H9 (cell line): ENCODE measurements around the gene C8G. TPM values are rescaled to one million over a fixed set of nuclear protein-coding genes. Genes with fewer than 3 reads are reported as not detected.

Source experiments
- DNase-seq: peaks from one replicate; pipeline ENCODE4 v3.0.0-alpha.2; 2017
- H2AFZ ChIP-seq: one replicate; pipeline ENCODE4 v1.6.1; 2013; ENCODE audit warnings: mild to moderate bottlenecking, low read length, control low read depth, moderate library complexity
- H2AK5ac ChIP-seq: 2 replicates; pipeline ENCODE4 v1.6.1; 2013; ENCODE audit warnings: low read length, control low read depth, mixed read lengths; ENCODE audit not compliant: insufficient read length
- H2BK120ac ChIP-seq: one replicate; pipeline ENCODE4 v1.6.1; 2013; ENCODE audit warnings: low read depth, mild to moderate bottlenecking, low read length, control low read depth, inconsistent platforms; ENCODE audit not compliant: poor library complexity, severe bottlenecking
- H2BK12ac ChIP-seq: 2 replicates; pipeline ENCODE4 v1.6.1; 2013; ENCODE audit warnings: low read length, control low read depth, mixed read lengths, low read depth; ENCODE audit not compliant: insufficient read length
- H2BK15ac ChIP-seq: 2 replicates; pipeline ENCODE4 v1.6.1; 2013; ENCODE audit warnings: low read depth, low read length, control low read depth
- H2BK20ac ChIP-seq: one replicate; pipeline ENCODE4 v1.6.1; 2013; ENCODE audit warnings: low read depth, mild to moderate bottlenecking, low read length, control low read depth, inconsistent platforms; ENCODE audit not compliant: poor library complexity, severe bottlenecking
- H2BK5ac ChIP-seq: 2 replicates; pipeline ENCODE4 v1.6.1; 2013; ENCODE audit warnings: low read length, control low read depth, mixed read lengths; ENCODE audit not compliant: insufficient read length
- H3K14ac ChIP-seq: 2 replicates; pipeline ENCODE4 v1.6.1; 2013; ENCODE audit warnings: low read length, control low read depth; ENCODE audit not compliant: insufficient read depth
- H3K18ac ChIP-seq: 2 replicates; pipeline ENCODE4 v1.6.1; 2013; ENCODE audit warnings: low read depth, mild to moderate bottlenecking, mixed read lengths, low read length, control low read depth; ENCODE audit not compliant: insufficient read length
- H3K23ac ChIP-seq: 2 replicates; pipeline ENCODE4 v1.6.1; 2013; ENCODE audit warnings: low read length, control low read depth, mixed read lengths, low read depth; ENCODE audit not compliant: insufficient read length
- H3K23me2 ChIP-seq: 2 replicates; pipeline ENCODE4 v1.6.1; 2013; ENCODE audit warnings: low read depth, mild to moderate bottlenecking, mixed read lengths, low read length, control low read depth; ENCODE audit not compliant: insufficient read length, poor library complexity, severe bottlenecking
- H3K27ac ChIP-seq: 2 replicates; pipeline ENCODE4 v1.5.1; 2013; ENCODE audit warnings: low read length, control low read depth, mixed read lengths, low read depth; ENCODE audit not compliant: insufficient read length
- H3K27me3 ChIP-seq: 2 replicates; pipeline ENCODE4 v1.6.1; 2013; ENCODE audit warnings: low read length, control low read depth, inconsistent platforms; ENCODE audit not compliant: insufficient read depth
- H3K4ac ChIP-seq: 2 replicates; pipeline ENCODE4 v1.6.1; 2013; ENCODE audit warnings: low read depth, mild to moderate bottlenecking, control low read depth, inconsistent platforms, low read length, moderate library complexity
- H3K4me1 ChIP-seq: 2 replicates; pipeline ENCODE4 v1.6.1; 2013; ENCODE audit warnings: low read length, control low read depth, inconsistent platforms; ENCODE audit not compliant: insufficient read depth
- H3K4me2 ChIP-seq: 2 replicates; pipeline ENCODE4 v1.6.1; 2013; ENCODE audit warnings: low read length, control low read depth, mixed read lengths; ENCODE audit not compliant: insufficient read length, insufficient read depth
- H3K56ac ChIP-seq: 2 replicates; pipeline ENCODE4 v1.6.1; 2013; ENCODE audit warnings: low read depth, mild to moderate bottlenecking, mixed read lengths, low read length, control low read depth; ENCODE audit not compliant: insufficient read length
- H3K79me1 ChIP-seq: 2 replicates; pipeline ENCODE4 v1.6.1; 2013; ENCODE audit warnings: low read depth, mild to moderate bottlenecking, moderate library complexity, low read length, control low read depth, inconsistent platforms; ENCODE audit not compliant: insufficient read depth, poor library complexity, severe bottlenecking
- H3K79me2 ChIP-seq: 2 replicates; pipeline ENCODE4 v1.6.1; 2013; ENCODE audit warnings: low read length, control low read depth, inconsistent platforms; ENCODE audit not compliant: insufficient read depth
- H3K9ac ChIP-seq: 2 replicates; pipeline ENCODE4 v1.6.1; 2013; ENCODE audit warnings: low read length, control low read depth, mixed read lengths; ENCODE audit not compliant: insufficient read length; ENCODE audit errors: extremely low read depth
- H3K9me3 ChIP-seq: one replicate; pipeline ENCODE4 v1.6.1; 2013; ENCODE audit warnings: low read depth, low read length, inconsistent platforms; ENCODE audit not compliant: control insufficient read depth
- H3T11ph ChIP-seq: one replicate; pipeline ENCODE4 v1.6.1; 2013; ENCODE audit warnings: mild to moderate bottlenecking, low read length, control low read depth, inconsistent platforms
- H4K20me1 ChIP-seq: one replicate; pipeline ENCODE4 v1.6.1; 2013; ENCODE audit not compliant: control insufficient read depth, insufficient read length, insufficient read depth
- H4K5ac ChIP-seq: 2 replicates; pipeline ENCODE4 v1.6.1; 2013; ENCODE audit warnings: low read depth, mild to moderate bottlenecking, mixed read lengths, low read length, control low read depth; ENCODE audit not compliant: insufficient read length
- H4K8ac ChIP-seq: replicated peaks from 2 replicates; pipeline ENCODE4 v1.6.1; 2013; ENCODE audit warnings: low read length, control low read depth, mixed read lengths, low read depth; ENCODE audit not compliant: insufficient read length
- H4K91ac ChIP-seq: 2 replicates; pipeline ENCODE4 v1.6.1; 2013; ENCODE audit warnings: low read depth, mild to moderate bottlenecking, moderate library complexity, mixed read lengths, low read length, control low read depth; ENCODE audit not compliant: insufficient read length
- H3K27ac Mint-ChIP-seq, 3 experiments: 2 replicates in 2 of 3; 3 replicates in 1 of 3; pipeline ENCODE4 v1.8.0; 2020 to 2021; ENCODE audit warnings: mixed read lengths in 3 of 3, mild to moderate bottlenecking in 1 of 3, moderate library complexity in 1 of 3
- H3K27me3 Mint-ChIP-seq: 2 replicates; pipeline ENCODE4 v1.8.0; 2021; ENCODE audit warnings: low read depth, mild to moderate bottlenecking, moderate library complexity, mixed read lengths
- H3K36me3 Mint-ChIP-seq, 3 experiments: 2 replicates in 2 of 3; 3 replicates in 1 of 3; pipeline ENCODE4 v1.8.0; 2020 to 2021; ENCODE audit warnings: low read depth in 3 of 3, mixed read lengths in 3 of 3; ENCODE audit not compliant: insufficient read depth in 1 of 3
- H3K4me1 Mint-ChIP-seq, 2 experiments: 2 replicates each; pipeline ENCODE4 v1.8.0; 2020; ENCODE audit warnings: mixed read lengths in 2 of 2
- H3K4me3 Mint-ChIP-seq, 2 experiments: 2 replicates in 1 of 2; 3 replicates in 1 of 2; pipeline ENCODE4 v1.8.0; 2020 to 2021; ENCODE audit warnings: mild to moderate bottlenecking in 2 of 2, mixed read lengths in 2 of 2, moderate library complexity in 1 of 2
- H3K9me3 Mint-ChIP-seq, 2 experiments: 2 replicates in 1 of 2; 3 replicates in 1 of 2; pipeline ENCODE4 v1.8.0; 2020; ENCODE audit warnings: mild to moderate bottlenecking in 2 of 2, mixed read lengths in 2 of 2, moderate library complexity in 1 of 2
- WGBS: extraction: QIAGEN DNeasy Blood & Tissue Kit; methylation state at CpG from one replicate; pipeline ENCODE4 v1.1.7; 2013; ENCODE audit warnings: missing lambda C conversion rate, low lambda C conversion rate, mixed read lengths; ENCODE audit not compliant: insufficient read length; ENCODE audit errors: extremely low coverage; 5-methylcytosine and 5-hydroxymethylcytosine counted together
- total RNA-seq: library from RNA; stranded (reverse); gene quantifications from 2 replicates; pipeline ENCODE4 v1.2.1, GENCODE V29; 2021
- TF ChIP-seq, protein P1 (sequence below): fragments of 200-600 bp; sonication (generic); conservative IDR thresholded peaks from 3 replicates; pipeline ENCODE4 v1.8.0; 2021; ENCODE audit warnings: antibody characterized with exemption, mild to moderate bottlenecking

The C8G gene
- total RNA-seq, 1 experiment from 2014 or later = 0.96 TPM

DNA sequence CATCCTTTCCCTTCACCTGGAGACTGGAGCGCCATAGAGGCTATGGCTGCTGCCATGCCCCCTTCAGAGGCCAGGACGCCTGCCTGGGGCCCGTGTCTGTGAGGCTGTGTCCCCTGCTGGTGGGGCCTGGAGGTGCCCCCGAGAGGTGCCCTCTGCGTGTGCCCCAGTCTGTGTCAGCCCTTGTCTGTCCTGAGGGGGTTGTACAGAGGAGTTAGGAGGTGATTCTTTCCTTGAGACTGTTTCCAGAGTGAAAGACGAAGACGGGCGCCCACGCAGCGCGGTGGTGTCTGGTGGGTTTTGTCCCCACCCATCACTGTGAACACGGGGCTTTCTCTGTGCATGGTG lies 34.2 kb upstream of the C8G start:
- Histone ChIP-seq H3K4me2 (no peak overlapping the region), H3K4me1 (no peaks in the 10 kb centered on the region), H3K4ac (no peak overlapping the region), H3K56ac (no peak overlapping the region), H2AFZ (no peak overlapping the region), H2BK20ac (no peak overlapping the region), H2BK12ac (no peak overlapping the region), H3K79me1 (peaks cover 3% of the 10 kb centered on the region), H3K23me2 (no peaks in the 10 kb centered on the region), H4K20me1 (no peaks in the 10 kb centered on the region), H3K27me3 (no peaks in the 10 kb centered on the region), H3K79me2 (no peaks in the 10 kb centered on the region), H2BK5ac (no peak overlapping the region), H4K5ac (no peak overlapping the region), H2BK15ac (no peak overlapping the region), H3K27ac (no peak overlapping the region), H3T11ph (no peak overlapping the region), H2BK120ac (no peak overlapping the region), H4K8ac (no peak overlapping the region), H4K91ac (no peak overlapping the region), H3K9ac (no peak overlapping the region), H3K18ac (no peak overlapping the region), H3K9me3 (no peaks in the 10 kb centered on the region), H2AK5ac (no peak overlapping the region), H3K14ac (no peak overlapping the region), H3K23ac (no peak overlapping the region)
- Mint-ChIP-seq H3K36me3 (peaks cover 14 to 69% (median 54%) of the 10 kb centered on the region in 3 experiments; a peak in 6 of 7 replicates), H3K27me3 (no peaks in the 10 kb centered on the region), H3K4me1 (no peaks in the 10 kb centered on the region), H3K4me3 (no peak overlapping the region), H3K27ac (no peak overlapping the region; a peak in 1 of 7 replicates), H3K9me3 (no peaks in the 10 kb centered on the region)
- peak; percentile 28 for DNase-seq
- TF ChIP-seq, protein P1, sequence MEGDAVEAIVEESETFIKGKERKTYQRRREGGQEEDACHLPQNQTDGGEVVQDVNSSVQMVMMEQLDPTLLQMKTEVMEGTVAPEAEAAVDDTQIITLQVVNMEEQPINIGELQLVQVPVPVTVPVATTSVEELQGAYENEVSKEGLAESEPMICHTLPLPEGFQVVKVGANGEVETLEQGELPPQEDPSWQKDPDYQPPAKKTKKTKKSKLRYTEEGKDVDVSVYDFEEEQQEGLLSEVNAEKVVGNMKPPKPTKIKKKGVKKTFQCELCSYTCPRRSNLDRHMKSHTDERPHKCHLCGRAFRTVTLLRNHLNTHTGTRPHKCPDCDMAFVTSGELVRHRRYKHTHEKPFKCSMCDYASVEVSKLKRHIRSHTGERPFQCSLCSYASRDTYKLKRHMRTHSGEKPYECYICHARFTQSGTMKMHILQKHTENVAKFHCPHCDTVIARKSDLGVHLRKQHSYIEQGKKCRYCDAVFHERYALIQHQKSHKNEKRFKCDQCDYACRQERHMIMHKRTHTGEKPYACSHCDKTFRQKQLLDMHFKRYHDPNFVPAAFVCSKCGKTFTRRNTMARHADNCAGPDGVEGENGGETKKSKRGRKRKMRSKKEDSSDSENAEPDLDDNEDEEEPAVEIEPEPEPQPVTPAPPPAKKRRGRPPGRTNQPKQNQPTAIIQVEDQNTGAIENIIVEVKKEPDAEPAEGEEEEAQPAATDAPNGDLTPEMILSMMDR = no peak; the same call in 2 of the 3 replicates
- WGBS = no CpG with 5 or more reads among the region's 12 CpGs
